ENCODE data around the gene SHH.

Gene SHH

DNA sequence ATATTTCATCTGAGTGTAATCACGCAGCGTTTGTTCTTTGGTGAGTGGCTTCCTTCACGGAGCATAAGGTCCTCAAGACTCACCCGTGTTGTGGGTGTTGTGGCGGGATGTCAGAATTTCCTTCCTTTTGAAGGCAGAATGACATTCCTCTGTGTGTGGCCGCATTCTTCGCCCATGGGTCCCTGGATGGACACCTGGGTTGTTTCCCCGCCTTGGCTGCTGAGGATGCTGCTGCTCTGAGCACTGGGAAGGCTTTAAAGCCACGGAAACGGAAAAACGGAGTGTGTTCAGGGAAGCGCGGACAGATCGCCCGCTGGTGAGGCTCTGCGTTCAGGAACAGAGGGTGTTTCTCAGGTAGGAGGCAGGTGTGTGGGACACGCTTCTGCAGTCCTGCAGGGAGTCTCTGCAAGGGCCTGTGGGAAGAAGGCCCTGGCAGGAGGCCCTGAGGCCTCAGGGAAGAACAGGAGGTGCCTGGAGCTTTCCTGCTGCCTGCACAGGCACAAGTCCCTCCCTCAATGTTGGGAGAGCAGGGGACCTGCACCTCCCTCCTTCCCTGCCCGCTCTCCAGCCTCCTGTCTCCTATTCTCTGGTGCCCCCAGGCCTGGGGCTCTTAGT is 35.7 kb upstream of the SHH start:
- Histone ChIP-seq H3K9me3 (ENCODE audit: insufficient read depth, low read length) (no peaks in the 10 kb centered on the region), H3F3A (ENCODE audit: insufficient read depth) (no peaks in the 10 kb centered on the region), H4K20me1 (ENCODE audit: low read depth, low read length) (no peaks in the 10 kb centered on the region), H3K4me2 (ENCODE audit: low read depth, low read length, poor library complexity, severe bottlenecking) (no peak overlapping the region), H3K9ac (ENCODE audit: low read length) (no peak overlapping the region), H3K36me3 (ENCODE audit: low read length) (no peaks in the 10 kb centered on the region), H3K79me2 (ENCODE audit: insufficient read depth, low read length) (no peaks in the 10 kb centered on the region), H3K4me3 (ENCODE audit: insufficient read depth, low read length, poor library complexity, severe bottlenecking) (no peak overlapping the region), H3K9me2 (replicated peaks; ENCODE audit: insufficient read depth, low read length) (no peaks in the 10 kb centered on the region), H3K27ac (ENCODE audit: low read depth, low read length) (no peak overlapping the region), H2AFZ (ENCODE audit: low read depth, low read length, severe bottlenecking) (no peak overlapping the region), H3K27me3 (ENCODE audit: low read length) (no peaks in the 10 kb centered on the region)
- no peak for TF ChIP-seq EZH2phosphoT487 (conservative IDR thresholded peaks at IDR 0.05; ENCODE audit: low read length)
- no peak for TF ChIP-seq CTCF (IDR thresholded peaks at IDR 0.05; ENCODE audit: insufficient read depth, low read length, poor library complexity, severe bottlenecking)

DNA sequence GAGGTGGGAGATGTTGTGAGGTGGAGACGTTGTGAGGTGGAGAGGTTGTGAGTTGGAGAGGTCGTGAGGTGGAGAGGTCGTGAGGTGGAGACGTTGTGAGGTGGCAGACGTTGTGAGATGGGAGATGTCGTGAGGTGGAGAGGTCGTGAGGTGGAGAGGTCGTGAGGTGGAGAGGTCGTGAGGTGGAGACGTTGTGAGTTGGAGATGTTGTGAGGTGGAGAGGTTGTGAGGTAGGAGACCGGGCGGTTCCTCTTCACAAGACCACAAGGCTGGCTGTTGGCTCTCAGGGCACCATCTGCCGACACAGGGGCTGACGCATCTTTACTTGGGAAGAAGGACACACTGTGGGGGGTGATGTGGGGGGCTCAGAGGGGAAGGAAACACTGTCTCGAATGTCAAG is 34.7 kb upstream of the SHH start:
- Histone ChIP-seq H3K4me2 (ENCODE audit: low read depth, low read length, poor library complexity, severe bottlenecking) (no peak overlapping the region), H3K36me3 (ENCODE audit: low read length) (no peaks in the 10 kb centered on the region), H3K79me2 (ENCODE audit: insufficient read depth, low read length) (no peaks in the 10 kb centered on the region), H3K4me3 (ENCODE audit: insufficient read depth, low read length, poor library complexity, severe bottlenecking) (no peak overlapping the region), H3K9me3 (ENCODE audit: insufficient read depth, low read length) (no peaks in the 10 kb centered on the region), H3K27me3 (ENCODE audit: low read length) (no peaks in the 10 kb centered on the region), H3F3A (ENCODE audit: insufficient read depth) (no peaks in the 10 kb centered on the region), H3K27ac (ENCODE audit: low read depth, low read length) (no peak overlapping the region), H2AFZ (ENCODE audit: low read depth, low read length, severe bottlenecking) (no peak overlapping the region), H4K20me1 (ENCODE audit: low read depth, low read length) (no peaks in the 10 kb centered on the region), H3K9ac (ENCODE audit: low read length) (no peak overlapping the region), H3K9me2 (replicated peaks; ENCODE audit: insufficient read depth, low read length) (no peaks in the 10 kb centered on the region)
- TF ChIP-seq EZH2phosphoT487 (conservative IDR thresholded peaks at IDR 0.05; ENCODE audit: low read length) (no peak), CTCF (IDR thresholded peaks at IDR 0.05; ENCODE audit: insufficient read depth, low read length, poor library complexity, severe bottlenecking) (no peak)

- no peaks in the 10 kb centered on the region for H3K9me2 ChIP-seq (replicated peaks; ENCODE audit: insufficient read depth, low read length)
- H2AFZ ChIP-seq (ENCODE audit: low read depth, low read length, severe bottlenecking), result no peak overlapping the region
- TF ChIP-seq EZH2phosphoT487 (conservative IDR thresholded peaks at IDR 0.05; ENCODE audit: low read length) (no peak), CTCF (IDR thresholded peaks at IDR 0.05; ENCODE audit: insufficient read depth, low read length, poor library complexity, severe bottlenecking) (no peak)
- H3F3A ChIP-seq (ENCODE audit: insufficient read depth), result no peaks in the 10 kb centered on the region
- no peaks in the 10 kb centered on the region for H4K20me1 ChIP-seq (ENCODE audit: low read depth, low read length)
- H3K9me3 ChIP-seq (ENCODE audit: insufficient read depth, low read length), result no peaks in the 10 kb centered on the region
- H3K27ac ChIP-seq (ENCODE audit: low read depth, low read length), result no peak overlapping the region
- no peaks in the 10 kb centered on the region for H3K79me2 ChIP-seq (ENCODE audit: insufficient read depth, low read length)
- H3K4me3 ChIP-seq (ENCODE audit: insufficient read depth, low read length, poor library complexity, severe bottlenecking), result no peak overlapping the region
- H3K4me2 ChIP-seq (ENCODE audit: low read depth, low read length, poor library complexity, severe bottlenecking), result no peak overlapping the region
- H3K9ac ChIP-seq (ENCODE audit: low read length), result no peak overlapping the region
- H3K27me3 ChIP-seq (ENCODE audit: low read length), result no peaks in the 10 kb centered on the region
- no peaks in the 10 kb centered on the region for H3K36me3 ChIP-seq (ENCODE audit: low read length)
Observed at GRCh38 chr7:155846156-155846555, 33.9 kb upstream of the SHH start.
